WTC11 (cell line): ENCODE results near the gene FOXJ1.

Experiments used
- NR3C1 ChIP-seq: sonication (generic); formaldehyde crosslinking; conservative IDR thresholded peaks from 2 replicates; pipeline ENCODE4 v1.8.1; 2023; ENCODE audit warnings: low read depth, mild to moderate bottlenecking, missing genetic modification reagents
- OVOL2 ChIP-seq: fragments of 250-450 bp; sonication (Bioruptor Pico); IDR thresholded peaks from 2 replicates; pipeline ENCODE4 v1.9.0; 2021; ENCODE audit warnings: mild to moderate bottlenecking, borderline replicate concordance
- TF ChIP-seq, protein P1 (sequence below): fragments of 200-600 bp; IDR thresholded peaks from 2 replicates; pipeline ENCODE4 v1.8.0; 2022; ENCODE audit warnings: antibody characterized with exemption
- TF ChIP-seq, protein P2 (sequence below): sonication (generic); formaldehyde crosslinking; IDR thresholded peaks from 2 replicates; pipeline ENCODE4 v1.8.0; 2022; ENCODE audit warnings: mild to moderate bottlenecking, missing genetic modification reagents

DNA sequence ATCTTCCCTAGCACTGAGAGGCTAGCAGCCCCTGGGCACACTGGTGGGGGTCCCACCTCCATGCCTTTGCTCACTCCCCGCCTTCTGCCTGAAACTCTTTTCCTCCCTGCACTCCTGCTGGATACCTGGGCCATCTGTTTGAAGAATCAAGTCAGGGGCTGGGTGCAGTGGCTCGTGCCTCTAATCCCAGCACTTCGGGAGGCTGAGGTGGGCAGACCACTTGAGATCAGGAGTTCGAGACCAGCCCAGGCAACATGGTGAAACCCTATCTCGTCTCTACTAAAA is 15.7 kb downstream of the FOXJ1 start:
- TF ChIP-seq OVOL2 (CRISPR knock-in tag) (no peak), NR3C1 (CRISPR knock-in tag) (no peak)
- TF ChIP-seq, protein P1, sequence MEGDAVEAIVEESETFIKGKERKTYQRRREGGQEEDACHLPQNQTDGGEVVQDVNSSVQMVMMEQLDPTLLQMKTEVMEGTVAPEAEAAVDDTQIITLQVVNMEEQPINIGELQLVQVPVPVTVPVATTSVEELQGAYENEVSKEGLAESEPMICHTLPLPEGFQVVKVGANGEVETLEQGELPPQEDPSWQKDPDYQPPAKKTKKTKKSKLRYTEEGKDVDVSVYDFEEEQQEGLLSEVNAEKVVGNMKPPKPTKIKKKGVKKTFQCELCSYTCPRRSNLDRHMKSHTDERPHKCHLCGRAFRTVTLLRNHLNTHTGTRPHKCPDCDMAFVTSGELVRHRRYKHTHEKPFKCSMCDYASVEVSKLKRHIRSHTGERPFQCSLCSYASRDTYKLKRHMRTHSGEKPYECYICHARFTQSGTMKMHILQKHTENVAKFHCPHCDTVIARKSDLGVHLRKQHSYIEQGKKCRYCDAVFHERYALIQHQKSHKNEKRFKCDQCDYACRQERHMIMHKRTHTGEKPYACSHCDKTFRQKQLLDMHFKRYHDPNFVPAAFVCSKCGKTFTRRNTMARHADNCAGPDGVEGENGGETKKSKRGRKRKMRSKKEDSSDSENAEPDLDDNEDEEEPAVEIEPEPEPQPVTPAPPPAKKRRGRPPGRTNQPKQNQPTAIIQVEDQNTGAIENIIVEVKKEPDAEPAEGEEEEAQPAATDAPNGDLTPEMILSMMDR: peak; percentile 3; the same call in 1 of the 2 replicates
- TF ChIP-seq, protein P2, sequence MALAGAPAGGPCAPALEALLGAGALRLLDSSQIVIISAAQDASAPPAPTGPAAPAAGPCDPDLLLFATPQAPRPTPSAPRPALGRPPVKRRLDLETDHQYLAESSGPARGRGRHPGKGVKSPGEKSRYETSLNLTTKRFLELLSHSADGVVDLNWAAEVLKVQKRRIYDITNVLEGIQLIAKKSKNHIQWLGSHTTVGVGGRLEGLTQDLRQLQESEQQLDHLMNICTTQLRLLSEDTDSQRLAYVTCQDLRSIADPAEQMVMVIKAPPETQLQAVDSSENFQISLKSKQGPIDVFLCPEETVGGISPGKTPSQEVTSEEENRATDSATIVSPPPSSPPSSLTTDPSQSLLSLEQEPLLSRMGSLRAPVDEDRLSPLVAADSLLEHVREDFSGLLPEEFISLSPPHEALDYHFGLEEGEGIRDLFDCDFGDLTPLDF (CRISPR knock-in tag): no peak
